Upper lobe of right lung (tissue), 1 donor: ENCODE measurements around the gene INKA2. TPM values are rescaled to one million over a fixed set of nuclear protein-coding genes. Genes with fewer than 3 reads are reported as not detected.

Experiments used
- ATAC-seq: fragments of 200-7000 bp; cut with Tn5 transposase; one replicate; pipeline ENCODE4 v1.9.1; 2020; ENCODE audit warnings: mild to moderate bottlenecking, moderate library complexity
- DNase-seq: peaks from one replicate; pipeline ENCODE4 v3.0.0-alpha.2; 2020
- H3K27ac ChIP-seq: fragments of 200-600 bp; one replicate; pipeline ENCODE4 v1.8.0; 2022
- H3K27me3 ChIP-seq: fragments of 200-600 bp; one replicate; pipeline ENCODE4 v1.8.0; 2022; ENCODE audit warnings: mild to moderate bottlenecking
- H3K36me3 ChIP-seq: fragments of 200-600 bp; one replicate; pipeline ENCODE4 v1.8.0; 2022
- H3K4me1 ChIP-seq: fragments of 200-600 bp; one replicate; pipeline ENCODE4 v1.8.0; 2022
- H3K4me3 ChIP-seq: fragments of 200-600 bp; one replicate; pipeline ENCODE4 v1.8.0; 2022; ENCODE audit warnings: mild to moderate bottlenecking
- H3K9me3 ChIP-seq: fragments of 200-600 bp; one replicate; pipeline ENCODE4 v1.8.0; 2022
- CTCF ChIP-seq: fragments of 200-600 bp; IDR thresholded peaks from one replicate; pipeline ENCODE4 v1.8.0; 2022; ENCODE audit warnings: antibody characterized with exemption
- intact Hi-C: fragments of 100-400 bp; cut with DNase I; formaldehyde crosslinking; loops from one replicate; pipeline ENCODE4 v1.11.0; 2022
- total RNA-seq: library from RNA; stranded (reverse); fragmentation: NEBNext Ultra II Directional; extraction: Animal tissue kit (Norgen Biotek cat#: 25700); gene quantifications from one replicate; pipeline ENCODE4 v1.2.1, GENCODE V29; 2021
- donor health status: DM: no; HTN: yes; CAD: no; lungs with severe emphysema.

INKA2 gene
- total RNA-seq, 1 donor from 2014 or later = 13.3 TPM

DNA sequence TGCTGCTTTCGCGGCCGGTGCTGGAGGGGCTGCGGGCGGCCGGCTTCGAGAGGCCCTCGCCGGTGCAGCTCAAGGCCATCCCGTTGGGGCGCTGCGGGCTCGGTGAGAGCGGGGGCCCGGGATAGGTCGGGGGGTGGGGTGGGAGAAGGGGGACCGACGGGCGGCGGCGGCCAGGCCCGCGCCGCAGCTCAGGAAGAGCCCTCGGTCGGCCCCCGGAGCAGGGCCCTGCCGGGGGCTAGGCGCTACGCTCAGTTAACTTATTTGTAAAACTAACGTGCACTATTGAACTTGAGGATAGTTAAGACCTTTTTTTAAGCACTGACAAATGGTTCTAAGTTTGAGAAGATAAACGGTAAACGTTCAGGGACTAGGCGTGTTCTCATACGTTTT lies 16.9 kb upstream of the INKA2 start:
- peaks cover 34% of the 10 kb centered on the region for H3K36me3 ChIP-seq
- no peaks in the 10 kb centered on the region for H3K9me3 ChIP-seq
- intact Hi-C loops = loop anchor here (10.0 kb wide), 1 partner anchor 271 kb away; no protein-coding TSS in a partner anchor
- no peak for DNase-seq
- TF ChIP-seq CTCF = no peak
- no peaks in the 10 kb centered on the region for H3K27me3 ChIP-seq
- peak overlapping the region; percentile 97 for H3K4me3 ChIP-seq
- peaks cover 16% of the 10 kb centered on the region for H3K4me1 ChIP-seq
- H3K27ac ChIP-seq = peak overlapping the region; percentile 94
- ATAC-seq = peak; percentile 26

DNA sequence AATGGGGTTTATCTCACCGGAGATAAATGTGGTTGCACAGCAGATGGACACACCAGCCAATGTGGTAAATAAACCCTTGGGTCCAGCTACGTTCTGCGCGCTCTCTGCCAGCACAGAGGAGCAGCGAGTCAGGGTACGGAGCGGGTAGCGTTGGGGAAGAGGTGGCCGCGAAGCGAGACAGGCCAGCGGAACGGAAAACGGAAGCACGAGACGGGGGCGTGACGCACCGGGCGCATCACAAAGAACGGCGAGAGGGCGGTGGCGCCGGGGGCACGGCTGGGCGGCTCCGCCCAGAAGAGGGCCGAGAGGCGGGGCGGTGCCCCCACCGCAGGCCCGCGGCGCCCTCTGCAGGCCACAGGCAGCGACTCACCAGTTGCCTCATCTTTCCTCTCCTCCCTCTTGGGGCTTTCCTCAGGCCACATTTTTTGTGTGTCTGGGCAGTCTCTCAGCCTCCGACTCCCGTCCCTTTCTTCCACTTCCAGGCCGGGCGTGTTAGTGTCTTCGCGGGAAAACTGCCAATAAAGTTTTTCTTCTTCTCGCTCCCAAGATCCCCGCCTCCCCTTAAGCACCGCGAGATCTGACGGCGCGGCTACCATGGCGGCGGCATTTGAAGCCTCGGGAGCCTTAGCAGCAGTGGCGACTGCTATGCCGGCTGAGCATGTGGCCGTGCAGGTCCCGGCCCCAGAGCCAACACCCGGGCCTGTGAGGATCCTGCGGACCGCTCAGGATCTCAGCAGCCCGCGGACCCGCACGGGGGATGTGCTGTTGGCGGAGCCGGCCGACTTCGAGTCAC lies 16.3 kb upstream of the INKA2 start, which contains the start of gene DDX20:
DDX20 (plus strand) TSS at position 571 of the 793 bp plus-strand sequence; CDS start at position 595, 24 bp downstream.
- DNase-seq (peak; percentile 97), ATAC-seq (peak; percentile 99)
- Histone ChIP-seq H3K27me3 (no peaks in the 10 kb centered on the region), H3K27ac (peak within 1 kb of the TSS; percentile 94), H3K9me3 (no peaks in the 10 kb centered on the region), H3K36me3 (peaks cover 29% of the 10 kb centered on the region), H3K4me1 (peaks cover 16% of the 10 kb centered on the region), H3K4me3 (peak within 1 kb of the TSS; percentile 97)
- intact Hi-C loops = loop anchor here (10.0 kb wide), 1 partner anchor 271 kb away; no protein-coding TSS in a partner anchor
- peak; percentile 86 for TF ChIP-seq CTCF

DNA sequence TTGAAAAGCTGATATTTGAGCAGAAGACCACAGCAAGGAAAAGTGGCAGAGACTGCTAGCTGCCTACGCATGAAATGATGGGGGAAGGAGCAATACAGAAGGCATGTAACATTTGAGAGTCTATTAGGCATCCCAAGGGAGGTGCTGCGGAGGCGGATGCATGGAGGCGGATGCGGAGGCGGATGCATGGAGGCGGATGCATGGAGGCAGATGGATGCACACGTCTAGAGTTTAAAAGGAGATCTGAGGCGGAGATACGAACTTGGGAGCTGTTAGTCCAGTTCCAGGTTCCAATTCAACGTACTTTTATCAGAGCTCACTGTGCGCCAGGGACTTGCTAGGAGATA lies 15.8 kb upstream of the INKA2 start:
- no peak for TF ChIP-seq CTCF
- peaks cover 16% of the 10 kb centered on the region for H3K4me1 ChIP-seq
- DNase-seq (peak; percentile 71), ATAC-seq (peak; percentile 3)
- no peaks in the 10 kb centered on the region for H3K9me3 ChIP-seq
- peaks cover 23% of the 10 kb centered on the region for H3K36me3 ChIP-seq
- no peaks in the 10 kb centered on the region for H3K27me3 ChIP-seq
- intact Hi-C loops = loop anchor here (10.0 kb wide), 1 partner anchor 270 kb away; no protein-coding TSS in a partner anchor
- peak overlapping the region; percentile 94 for H3K27ac ChIP-seq
- peak overlapping the region; percentile 97 for H3K4me3 ChIP-seq

DNA sequence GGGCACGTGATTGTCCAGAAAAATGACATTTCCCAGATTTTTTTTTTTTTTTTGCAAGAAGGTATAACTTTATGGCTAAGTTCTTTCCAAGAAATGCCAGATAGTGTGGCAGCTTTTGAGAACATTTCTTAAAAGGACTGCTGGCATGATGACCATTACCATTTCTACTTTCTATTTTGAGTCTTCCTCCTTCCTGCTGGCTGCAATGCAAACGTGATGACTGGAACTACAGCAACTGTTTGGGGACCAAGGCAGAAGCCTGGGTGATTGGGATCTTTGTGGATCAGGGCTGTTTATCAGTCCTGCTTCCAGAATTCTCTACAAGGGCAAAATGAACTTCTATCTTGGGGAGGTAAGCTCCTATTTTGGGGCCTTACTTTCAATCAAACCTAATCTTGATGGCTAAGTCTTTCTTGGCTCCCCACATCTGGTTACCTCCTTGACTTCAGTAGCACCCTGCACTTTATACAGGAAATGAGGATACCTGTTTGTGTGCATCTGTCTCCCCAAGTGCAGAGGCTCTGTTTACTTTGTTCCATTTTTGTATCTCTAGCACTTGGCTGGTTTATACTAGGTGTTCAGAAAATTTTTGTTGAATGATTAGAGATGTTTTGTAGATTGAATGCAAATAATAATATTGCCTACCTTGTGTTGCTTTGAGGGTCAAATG lies 12.8 kb upstream of the INKA2 start:
- intact Hi-C loops = loop anchor here (10.0 kb wide), 1 partner anchor 267 kb away; no protein-coding TSS in a partner anchor
- no peak for ATAC-seq
- TF ChIP-seq CTCF = no peak

GRCh38 chr1:111750856-111751255 lies 11.7 kb upstream of the INKA2 start:
- no peak for TF ChIP-seq CTCF
- Histone ChIP-seq H3K27me3 (no peaks in the 10 kb centered on the region), H3K4me1 (no peaks in the 10 kb centered on the region), H3K27ac (no peak overlapping the region), H3K36me3 (no peaks in the 10 kb centered on the region), H3K9me3 (no peaks in the 10 kb centered on the region), H3K4me3 (no peak overlapping the region)
- intact Hi-C loops = loop anchor here (10.0 kb wide), 1 partner anchor 266 kb away; no protein-coding TSS in a partner anchor
- ATAC-seq (no peak), DNase-seq (no peak)

More for the DNA sequence above, 12.8 kb upstream of the INKA2 start:
- Histone ChIP-seq H3K27me3 (no peaks in the 10 kb centered on the region), H3K27ac (no peak overlapping the region), H3K4me1 (peaks cover 7% of the 10 kb centered on the region), H3K36me3 (no peaks in the 10 kb centered on the region), H3K4me3 (no peak overlapping the region), H3K9me3 (no peaks in the 10 kb centered on the region)
- DNase-seq = no peak
